Heart right ventricle (tissue), 16 donors: ENCODE data around the gene RSPO3. TPM values are rescaled to one million over a fixed set of nuclear protein-coding genes. Genes with fewer than 3 reads are reported as not detected.

Experiments used
- ATAC-seq, 8 donors: fragments of 200-7000 bp; cut with Tn5 transposase; one replicate each; pipeline ENCODE4 v1.9.1; 2020; ENCODE audit warnings: mild to moderate bottlenecking in 8 of 8, moderate library complexity in 8 of 8, moderate number of reproducible peaks in 1 of 8
- DNase-seq, 2 donors: peaks; one replicate each; pipeline ENCODE4 v3.0.0-alpha.2; 2020
- H3K27ac ChIP-seq, 10 donors: fragments of 200-600 bp; sonication (generic) in 2 of 10; one replicate each; pipeline versions ENCODE4 v1.5.0 to v1.8.0; 2020 to 2022; ENCODE audit warnings: mild to moderate bottlenecking in 3 of 10
- H3K27me3 ChIP-seq, 7 donors: fragments of 200-600 bp; one replicate each; pipeline ENCODE4 v1.8.0; 2021 to 2022; ENCODE audit warnings: mild to moderate bottlenecking in 2 of 7
- H3K36me3 ChIP-seq, 9 donors: fragments of 200-600 bp; sonication (generic) in 1 of 9; one replicate each; pipeline versions ENCODE4 v1.5.0 to v1.8.0; 2020 to 2022; ENCODE audit warnings: mild to moderate bottlenecking in 2 of 9
- H3K4me1 ChIP-seq, 9 donors: fragments of 200-600 bp; sonication (generic) in 1 of 9; one replicate each; pipeline versions ENCODE4 v1.5.0 to v1.8.0; 2020 to 2022; ENCODE audit warnings: mild to moderate bottlenecking in 4 of 9
- H3K4me3 ChIP-seq, 10 donors: fragments of 200-600 bp; sonication (generic) in 2 of 10; one replicate each; pipeline versions ENCODE4 v1.5.0 to v1.8.0; 2020 to 2022; ENCODE audit warnings: mild to moderate bottlenecking in 7 of 10, moderate library complexity in 2 of 10
- H3K9me3 ChIP-seq, 11 donors: fragments of 200-600 bp in 10 of 11; sonication (generic) in 2 of 11; one replicate each; pipeline versions ENCODE4 v1.5.0 to v1.8.0; 2013 to 2022; ENCODE audit warnings: mild to moderate bottlenecking in 2 of 11, control low read depth in 1 of 11, moderate library complexity in 1 of 11
- WGBS, 2 donors: extraction: QIAGEN DNeasy Blood & Tissue Kit; methylation state at CpG; one replicate each; pipeline ENCODE4 v1.1.7; 2013; ENCODE audit warnings: inconsistent platforms in 1 of 2; 5-methylcytosine and 5-hydroxymethylcytosine counted together
- intact Hi-C, 10 donors: fragments of 100-400 bp; cut with DNase I; formaldehyde crosslinking; loops; one replicate each; pipeline versions ENCODE4 v1.11.1 to v1.14.2; 2022
- polyA plus RNA-seq, 2 donors: library from polyadenylated mRNA; stranded (reverse); fragments of 200-250 nt; gene quantifications; one replicate each; pipeline ENCODE4 v1.2.3, GENCODE V29; 2013
- total RNA-seq, 10 donors: library from RNA; stranded (reverse); fragmentation: NEBNext Ultra II Directional in 3 of 10; extraction: Animal tissue kit (Norgen Biotek cat#: 25700) in 3 of 10; gene quantifications; one replicate each; pipeline versions ENCODE4 v1.2.1 to v1.2.4, GENCODE V29; 2021 to 2023
- TF ChIP-seq, protein P1 (sequence below), 9 donors: fragments of 200-600 bp; sonication (generic) in 2 of 9; IDR thresholded peaks; one replicate each; pipeline versions ENCODE4 v1.5.0 to v1.8.0; 2021 to 2022; ENCODE audit warnings: antibody characterized with exemption in 9 of 9, mild to moderate bottlenecking in 5 of 9, moderate library complexity in 1 of 9
- donor health status: Arrhythmogenic right ventricular cardiomyopathy.
- donor health status: ischemic (EF 13 %, LVEDD 7.1; RV severe dilation, severe dysfunction).
- donor health status: healthy with polysubstance abuse.
- donor health status: DM: no; HTN: yes; CAD: no.
- donor health status: DM: no; HTN: no; CAD: no.
- donor health status: ischemic (EF 25% LVEDD 6.9; RV normal size, moderate dysfunction).
- donor health status: ischemic (EF 25% LVEDD 5.7; RV mildly dilated, moderate dysfunction).
- donor health status: healthy.
- donor health status: DM: yes; HTN: yes; CAD: no.
- donor health status: Ischemic cardiomyopathy.
- donor health status: ischemic (EF 35%, LVEDD 5.7; RV mildly dilated, moderate dysfunction).
- donor health status: nonischemic (EF 11% LVEDD 7.7; RV severe dilation, severe dysfunction).
- donor health status: DM: yes; HTN: yes; CAD: no.
- donor health status: PGD.
- donor health status: ischemic (EF 29% LVEDD 5.4; RV normal size, mild dysfunction).
- donor health status: nonischemic (EF 23%, LVEDD 6.1; RV moderate dilation, normal function).

RSPO3 gene
- total and polyA plus RNA-seq, 12 donors = 0.20 to 0.73 (median 0.37) TPM; not detected in 1

DNA sequence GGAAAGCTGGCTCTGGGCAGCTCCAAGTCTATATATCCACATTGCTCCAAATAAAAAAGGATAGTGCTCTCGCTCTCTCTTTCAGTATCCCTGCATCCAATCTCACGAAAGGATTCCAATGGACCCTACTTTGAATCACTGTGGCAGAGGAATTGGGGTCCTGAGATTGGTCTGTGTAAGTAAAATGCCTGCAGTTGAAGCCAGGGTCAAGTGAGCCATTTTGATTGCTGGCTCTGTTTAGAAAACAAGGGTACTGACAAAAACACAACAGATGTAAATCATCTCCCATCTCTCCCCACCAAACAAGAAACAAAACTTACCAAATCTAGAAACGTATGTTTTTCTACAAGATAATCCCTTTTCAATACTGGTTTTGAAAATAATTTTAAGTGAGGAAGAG lies 45.6 kb downstream of the RSPO3 start:
- no peak for ATAC-seq
- intact Hi-C loops = no loop called here
- Histone ChIP-seq H3K9me3 (peaks cover 0 to 4% (median 0%) of the 10 kb centered on the region in 11 donors), H3K4me3 (no peak overlapping the region), H3K27ac (no peak overlapping the region), H3K4me1 (peaks cover 0 to 10% (median 0%) of the 10 kb centered on the region in 9 donors), H3K36me3 (no peaks in the 10 kb centered on the region), H3K27me3 (no peaks in the 10 kb centered on the region)
- WGBS, 2 donors = 74 to 78% methylated on average over 3 of the region's 3 CpGs
- TF ChIP-seq, protein P1, sequence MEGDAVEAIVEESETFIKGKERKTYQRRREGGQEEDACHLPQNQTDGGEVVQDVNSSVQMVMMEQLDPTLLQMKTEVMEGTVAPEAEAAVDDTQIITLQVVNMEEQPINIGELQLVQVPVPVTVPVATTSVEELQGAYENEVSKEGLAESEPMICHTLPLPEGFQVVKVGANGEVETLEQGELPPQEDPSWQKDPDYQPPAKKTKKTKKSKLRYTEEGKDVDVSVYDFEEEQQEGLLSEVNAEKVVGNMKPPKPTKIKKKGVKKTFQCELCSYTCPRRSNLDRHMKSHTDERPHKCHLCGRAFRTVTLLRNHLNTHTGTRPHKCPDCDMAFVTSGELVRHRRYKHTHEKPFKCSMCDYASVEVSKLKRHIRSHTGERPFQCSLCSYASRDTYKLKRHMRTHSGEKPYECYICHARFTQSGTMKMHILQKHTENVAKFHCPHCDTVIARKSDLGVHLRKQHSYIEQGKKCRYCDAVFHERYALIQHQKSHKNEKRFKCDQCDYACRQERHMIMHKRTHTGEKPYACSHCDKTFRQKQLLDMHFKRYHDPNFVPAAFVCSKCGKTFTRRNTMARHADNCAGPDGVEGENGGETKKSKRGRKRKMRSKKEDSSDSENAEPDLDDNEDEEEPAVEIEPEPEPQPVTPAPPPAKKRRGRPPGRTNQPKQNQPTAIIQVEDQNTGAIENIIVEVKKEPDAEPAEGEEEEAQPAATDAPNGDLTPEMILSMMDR (IDR thresholded peaks at IDR 0.05) = no peak
- DNase-seq = no peak

DNA sequence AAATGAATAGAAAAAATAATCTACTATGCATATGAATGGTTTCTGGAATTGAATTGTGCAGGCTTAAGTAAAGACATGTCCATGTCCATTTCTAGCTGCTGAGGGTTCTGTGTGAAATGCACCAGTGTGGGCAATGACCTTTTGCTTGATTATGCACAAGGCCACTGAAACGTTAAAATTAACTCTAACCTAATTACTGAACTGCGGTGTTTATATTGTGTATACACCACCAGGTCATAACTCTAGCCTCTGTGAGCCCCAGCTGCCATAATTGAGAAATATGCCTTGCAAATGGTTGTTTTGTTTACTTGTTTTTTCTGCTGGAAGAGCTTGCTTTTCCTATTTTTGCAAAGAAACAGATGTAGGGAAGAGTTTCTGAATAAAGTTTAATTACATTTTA lies 46.1 kb downstream of the RSPO3 start:
- Histone ChIP-seq H3K9me3 (peaks cover 0 to 4% (median 0%) of the 10 kb centered on the region in 11 donors), H3K27ac (no peak overlapping the region), H3K4me3 (no peak overlapping the region), H3K4me1 (peaks cover 0 to 10% (median 0%) of the 10 kb centered on the region in 9 donors), H3K36me3 (no peaks in the 10 kb centered on the region), H3K27me3 (no peaks in the 10 kb centered on the region)
- DNase-seq = no peak
- no peak for ATAC-seq
- 57 to 76% methylated on average over 2 of the region's 2 CpGs for WGBS, 2 donors
- TF ChIP-seq, protein P1 (IDR thresholded peaks at IDR 0.05) = no peak
- intact Hi-C loops = no loop called here

DNA sequence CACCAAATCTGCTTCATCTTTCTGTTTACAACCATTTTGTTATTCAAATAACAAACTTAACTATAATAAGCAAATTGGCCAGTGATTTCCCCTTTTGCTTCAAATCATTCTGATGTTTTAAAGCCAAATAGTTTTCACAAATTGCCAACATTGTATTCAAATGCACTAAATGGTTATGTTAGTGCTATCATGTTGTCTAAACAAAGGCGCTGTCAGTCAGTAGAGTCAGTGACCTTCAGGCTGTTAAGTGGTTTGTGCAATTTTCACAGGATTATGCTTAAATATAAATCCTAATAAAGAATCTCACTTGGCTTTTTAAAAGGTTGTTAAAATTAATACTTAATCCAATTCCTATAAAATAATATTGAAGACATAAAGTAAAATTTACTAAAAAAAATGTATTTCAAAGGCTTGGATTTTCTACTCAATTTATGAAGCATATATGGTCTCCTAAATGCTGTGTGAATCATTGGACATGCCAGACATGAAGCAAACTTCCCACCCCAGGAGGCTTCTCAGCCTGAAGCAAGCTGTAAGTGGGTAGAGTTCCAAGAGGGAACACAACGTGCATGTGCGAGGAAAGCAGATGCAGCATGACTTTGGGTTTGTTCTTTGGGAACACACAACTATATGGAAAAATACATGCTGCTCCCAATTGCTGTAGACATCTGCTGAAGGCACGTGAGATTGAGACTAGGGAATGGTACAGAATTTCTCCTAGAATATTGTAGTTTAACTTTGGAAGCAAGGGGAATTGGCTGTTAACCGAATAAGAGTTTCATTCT lies 54.9 kb downstream of the RSPO3 start:
- no peak overlapping the region for H3K4me3 ChIP-seq
- H3K27ac ChIP-seq = no peak overlapping the region
- peaks cover 0 to 7% (median 0%) of the 10 kb centered on the region in 7 donors for H3K27me3 ChIP-seq
- intact Hi-C loops = no loop called here
- TF ChIP-seq, protein P1 (IDR thresholded peaks at IDR 0.05) = no peak
- 80 to 83% methylated on average over 5 of the region's 5 CpGs for WGBS, 2 donors
- H3K36me3 ChIP-seq = no peaks in the 10 kb centered on the region
- peaks cover 0 to 4% (median 0%) of the 10 kb centered on the region in 11 donors for H3K9me3 ChIP-seq
- ATAC-seq = no peak
- H3K4me1 ChIP-seq = peaks cover 0 to 7% (median 0%) of the 10 kb centered on the region in 9 donors
- no peak for DNase-seq

DNA sequence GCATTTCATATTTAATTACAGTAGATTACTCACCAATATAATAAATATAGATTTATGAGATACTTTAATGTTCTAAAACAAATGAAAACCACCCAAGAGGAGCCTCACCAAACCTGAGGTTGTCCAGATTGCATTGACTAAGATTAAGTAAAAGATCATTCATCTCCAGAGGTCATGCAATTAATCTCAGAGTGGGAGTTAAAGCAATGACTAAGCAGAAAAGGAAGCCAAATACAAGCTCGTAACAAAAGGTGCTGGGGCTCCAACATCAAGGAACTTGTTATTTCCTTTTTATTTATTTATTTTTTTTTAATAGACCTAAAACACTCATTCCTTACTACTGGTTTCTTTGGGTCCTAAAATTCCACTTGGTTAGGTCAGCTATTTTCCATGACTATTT lies 57.7 kb downstream of the RSPO3 start:
- Histone ChIP-seq H3K9me3 (no peaks in the 10 kb centered on the region), H3K27ac (no peak overlapping the region), H3K4me3 (no peak overlapping the region), H3K36me3 (no peaks in the 10 kb centered on the region), H3K27me3 (peaks cover 0 to 7% (median 0%) of the 10 kb centered on the region in 7 donors), H3K4me1 (peaks cover 0 to 7% (median 0%) of the 10 kb centered on the region in 9 donors)
- no peak for DNase-seq
- no peak for ATAC-seq
- 38 to 56% methylated on average over 1 of the region's 1 CpG for WGBS, 2 donors
- intact Hi-C loops = no loop called here
- TF ChIP-seq, protein P1 (IDR thresholded peaks at IDR 0.05) = no peak
